Trophoblast cell (in vitro differentiated cells and primary cell): Measurements from ENCODE around the gene UVRAG.
A peak's percentile ranks its signal among the peaks of the same experiment; 100 is the strongest.
"Not testable (repeated sequence)": the region's sequence is repeated elsewhere in the genome, so short reads cannot be mapped to it uniquely, and the experiment has no call there.

ENCODE experiments used
- DNase-seq, 2 donors: peaks; one replicate each; pipeline ENCODE4 v3.0.0-alpha.2; 2016
- H2AFZ ChIP-seq: 2 replicates; pipeline ENCODE4 v1.6.1; 2013; ENCODE audit warnings: low read length, moderate library complexity, mild to moderate bottlenecking; ENCODE audit not compliant: insufficient read depth, poor library complexity
- H2AK5ac ChIP-seq: 2 replicates; pipeline ENCODE4 v1.6.1; 2013; ENCODE audit warnings: mild to moderate bottlenecking, low read length
- H2BK120ac ChIP-seq: 2 replicates; pipeline ENCODE4 v1.6.1; 2013; ENCODE audit warnings: low read length, mild to moderate bottlenecking, moderate library complexity; ENCODE audit not compliant: insufficient read depth, poor library complexity
- H2BK12ac ChIP-seq: 2 replicates; pipeline ENCODE4 v1.6.1; 2013; ENCODE audit warnings: mild to moderate bottlenecking, low read length, moderate library complexity
- H2BK5ac ChIP-seq: 2 replicates; pipeline ENCODE4 v1.6.1; 2013; ENCODE audit warnings: low read length, low read depth, moderate library complexity, mild to moderate bottlenecking; ENCODE audit not compliant: poor library complexity
- H3K14ac ChIP-seq: 2 replicates; pipeline ENCODE4 v1.6.1; 2013; ENCODE audit warnings: mild to moderate bottlenecking, low read length
- H3K18ac ChIP-seq: 2 replicates; pipeline ENCODE4 v1.6.1; 2013; ENCODE audit warnings: mild to moderate bottlenecking, low read length
- H3K23ac ChIP-seq: 2 replicates; pipeline ENCODE4 v1.6.1; 2013; ENCODE audit warnings: low read length
- H3K27ac ChIP-seq: 2 replicates; pipeline ENCODE4 v1.5.1; 2013; ENCODE audit warnings: low read depth, mild to moderate bottlenecking, inconsistent platforms, low read length, moderate library complexity
- H3K27me3 ChIP-seq: 2 replicates; pipeline ENCODE4 v1.6.1; 2013; ENCODE audit warnings: inconsistent platforms, mild to moderate bottlenecking, low read length, moderate library complexity; ENCODE audit not compliant: insufficient read depth
- H3K36me3 ChIP-seq, 2 experiments: 1 replicate in 1 of 2; 2 replicates in 1 of 2; pipeline ENCODE4 v1.6.1; 2013; ENCODE audit warnings: low read length in 2 of 2, mild to moderate bottlenecking in 2 of 2, moderate library complexity in 1 of 2; ENCODE audit not compliant: insufficient read depth in 2 of 2, control insufficient read depth in 1 of 2
- H3K4ac ChIP-seq: 2 replicates; pipeline ENCODE4 v1.6.1; 2013; ENCODE audit warnings: low read depth, mild to moderate bottlenecking, low read length, moderate library complexity
- H3K4me1 ChIP-seq, 2 experiments: 1 replicate in 1 of 2; 2 replicates in 1 of 2; pipeline ENCODE4 v1.6.1; 2013; ENCODE audit warnings: low read length in 2 of 2, mild to moderate bottlenecking in 2 of 2, moderate library complexity in 1 of 2; ENCODE audit not compliant: insufficient read depth in 2 of 2, control insufficient read depth in 1 of 2
- H3K4me2 ChIP-seq: 2 replicates; pipeline ENCODE4 v1.6.1; 2013; ENCODE audit warnings: inconsistent platforms, mild to moderate bottlenecking, low read length, moderate library complexity
- H3K4me3 ChIP-seq: 2 replicates; pipeline ENCODE4 v1.5.1; 2013; ENCODE audit warnings: mild to moderate bottlenecking, low read depth, low read length, inconsistent platforms
- H3K79me1 ChIP-seq: one replicate; pipeline ENCODE4 v1.6.1; 2013; ENCODE audit warnings: low read length
- H3K79me2 ChIP-seq: 2 replicates; pipeline ENCODE4 v1.6.1; 2013; ENCODE audit warnings: low read length, mild to moderate bottlenecking; ENCODE audit not compliant: control insufficient read depth, insufficient read depth, poor library complexity
- H3K9ac ChIP-seq: 2 replicates; pipeline ENCODE4 v1.6.1; 2013; ENCODE audit warnings: mild to moderate bottlenecking, low read length
- H3K9me3 ChIP-seq: 2 replicates; pipeline ENCODE4 v1.6.1; 2013; ENCODE audit warnings: low read depth, mild to moderate bottlenecking, control low read depth, inconsistent platforms, low read length; ENCODE audit not compliant: insufficient read depth
- H4K12ac ChIP-seq: 2 replicates; pipeline ENCODE4 v1.6.1; 2013; ENCODE audit warnings: low read depth, mild to moderate bottlenecking, low read length, moderate library complexity
- H4K8ac ChIP-seq: 2 replicates; pipeline ENCODE4 v1.6.1; 2013; ENCODE audit warnings: low read depth, mild to moderate bottlenecking, low read length, moderate library complexity
- H4K91ac ChIP-seq: one replicate; pipeline ENCODE4 v1.6.1; 2013; ENCODE audit warnings: low read depth, mild to moderate bottlenecking, low read length, moderate library complexity
- WGBS: extraction: QIAGEN DNeasy Blood & Tissue Kit; methylation state at CpG from one replicate; pipeline ENCODE4 v1.1.7; 2013; ENCODE audit warnings: missing lambda C conversion rate; ENCODE audit not compliant: insufficient read length, insufficient coverage; ENCODE audit errors: extremely low coverage; 5-methylcytosine and 5-hydroxymethylcytosine counted together

UVRAG gene

DNA sequence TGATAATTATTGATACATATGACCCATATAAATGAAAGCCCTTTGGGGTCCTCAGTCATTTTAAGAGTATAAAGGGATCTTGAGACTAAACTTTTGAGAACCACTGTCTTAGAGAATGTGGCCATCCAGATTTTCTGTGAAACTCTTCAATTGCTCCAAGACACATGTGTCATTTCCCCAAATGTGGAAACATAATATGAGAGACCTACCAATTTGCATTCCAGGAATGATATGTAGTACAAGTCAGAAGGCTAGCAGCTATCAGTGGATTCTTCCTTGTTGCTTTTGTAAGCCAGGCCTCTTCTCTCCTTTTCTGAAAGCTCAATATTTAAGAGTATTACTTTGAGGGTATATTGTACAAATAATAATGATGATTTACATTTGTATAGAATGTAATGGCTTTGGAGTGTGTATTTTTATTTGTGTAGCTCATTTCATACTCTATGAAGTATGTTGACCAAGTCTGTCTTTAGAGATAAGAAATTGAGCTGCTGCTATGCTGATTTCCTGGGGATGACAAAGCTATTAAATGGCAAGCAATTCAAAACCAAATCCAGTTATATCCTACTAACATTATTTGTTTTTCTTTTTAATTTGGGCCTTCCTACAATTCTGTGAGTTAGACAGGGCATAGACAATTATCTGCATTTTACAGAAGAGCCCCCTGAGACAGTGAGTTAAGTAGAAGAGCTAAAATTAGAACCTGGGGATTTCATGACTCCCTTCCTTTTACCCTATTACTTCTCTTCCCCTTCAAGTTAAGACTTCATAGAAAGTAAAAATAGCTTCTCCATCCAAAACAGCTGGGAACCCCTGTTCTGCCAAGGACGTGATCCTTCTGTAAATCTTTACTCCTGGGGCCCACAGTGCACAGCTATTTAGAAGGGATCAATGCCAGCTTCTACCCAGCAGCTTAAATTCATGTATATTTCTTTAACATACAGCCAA is 259.4 kb downstream of the UVRAG start:
- H2AFZ ChIP-seq, result no peak overlapping the region
- no peaks in the 10 kb centered on the region for H3K27me3 ChIP-seq
- H2BK120ac ChIP-seq, result no peak overlapping the region
- no peak overlapping the region for H3K4me3 ChIP-seq
- H3K4me2 ChIP-seq, result no peak overlapping the region
- no peak overlapping the region for H3K4ac ChIP-seq
- H2BK12ac ChIP-seq, result no peak overlapping the region
- no peak overlapping the region for H3K18ac ChIP-seq
- no peak overlapping the region for H4K12ac ChIP-seq
- no peaks in the 10 kb centered on the region for H3K79me1 ChIP-seq
- no peak overlapping the region for H2AK5ac ChIP-seq
- H3K14ac ChIP-seq, result no peak overlapping the region
- H2BK5ac ChIP-seq, result no peak overlapping the region
- no CpG with 5 or more reads among the region's 1 CpG for WGBS
- no peak overlapping the region for H4K91ac ChIP-seq
- no peak overlapping the region for H3K27ac ChIP-seq
- no peaks in the 10 kb centered on the region for H3K4me1 ChIP-seq
- no peaks in the 10 kb centered on the region for H3K9me3 ChIP-seq
- H3K9ac ChIP-seq, result no peak overlapping the region
- no peak overlapping the region for H3K23ac ChIP-seq
- H3K79me2 ChIP-seq, result no peaks in the 10 kb centered on the region
- peaks cover 0 to 2% of the 10 kb centered on the region in 2 experiments for H3K36me3 ChIP-seq
- DNase-seq, result peak in 1 of 2 donors; percentile 80
- H4K8ac ChIP-seq, result no peak overlapping the region

DNA sequence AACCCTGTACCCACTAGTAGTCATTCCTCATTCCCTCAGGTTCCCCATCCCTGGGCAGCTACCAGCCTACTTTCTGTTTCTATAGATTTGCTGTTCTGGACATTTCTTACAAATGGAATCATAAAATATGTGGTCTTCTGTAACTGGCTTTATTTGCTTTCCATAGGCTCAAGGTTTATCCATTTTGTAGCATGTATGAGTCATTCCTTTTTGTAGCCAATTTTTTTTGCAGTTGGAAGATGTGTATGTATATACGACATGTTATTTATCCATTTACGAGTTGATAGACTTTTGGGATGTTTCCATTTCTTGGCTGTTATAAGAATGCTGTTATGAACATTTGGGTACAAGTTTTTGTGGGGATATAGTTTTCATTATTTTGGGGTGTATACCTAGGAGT is 260.7 kb downstream of the UVRAG start:
- WGBS, result no CpG with 5 or more reads among the region's 2 CpGs

GRCh38 chr11:76076253-76076652 is 261.2 kb downstream of the UVRAG start:
- not testable (repeated sequence) for H2BK12ac ChIP-seq, H4K12ac ChIP-seq, H3K79me1 ChIP-seq, H2BK5ac ChIP-seq, DNase-seq, H3K9ac ChIP-seq, H3K23ac ChIP-seq, H3K4me2 ChIP-seq, H3K4me3 ChIP-seq, H4K8ac ChIP-seq, H3K79me2 ChIP-seq, H3K14ac ChIP-seq, H4K91ac ChIP-seq, H2AK5ac ChIP-seq, H3K4ac ChIP-seq, H3K4me1 ChIP-seq, H3K27me3 ChIP-seq, H2AFZ ChIP-seq, H2BK120ac ChIP-seq, H3K36me3 ChIP-seq, H3K9me3 ChIP-seq, H3K18ac ChIP-seq, H3K27ac ChIP-seq
- WGBS, result no CpG with 5 or more reads among the region's 4 CpGs

More for the DNA sequence above, 260.7 kb downstream of the UVRAG start:
- Histone ChIP-seq H2AFZ (no peak overlapping the region), H3K4me1 (no peaks in the 10 kb centered on the region), H3K9ac (no peak overlapping the region), H2AK5ac (no peak overlapping the region), H3K79me1 (no peaks in the 10 kb centered on the region), H2BK5ac (no peak overlapping the region), H3K9me3 (no peaks in the 10 kb centered on the region), H3K36me3 (peaks cover 0 to 2% of the 10 kb centered on the region in 2 experiments), H3K4me3 (no peak overlapping the region), H4K12ac (no peak overlapping the region), H3K79me2 (no peaks in the 10 kb centered on the region), H3K27me3 (no peaks in the 10 kb centered on the region), H3K4ac (no peak overlapping the region), H3K23ac (no peak overlapping the region), H3K18ac (no peak overlapping the region), H3K14ac (no peak overlapping the region), H3K4me2 (no peak overlapping the region), H2BK12ac (no peak overlapping the region), H3K27ac (no peak overlapping the region), H4K8ac (no peak overlapping the region), H4K91ac (no peak overlapping the region), H2BK120ac (no peak overlapping the region)
- no peak for DNase-seq

DNA sequence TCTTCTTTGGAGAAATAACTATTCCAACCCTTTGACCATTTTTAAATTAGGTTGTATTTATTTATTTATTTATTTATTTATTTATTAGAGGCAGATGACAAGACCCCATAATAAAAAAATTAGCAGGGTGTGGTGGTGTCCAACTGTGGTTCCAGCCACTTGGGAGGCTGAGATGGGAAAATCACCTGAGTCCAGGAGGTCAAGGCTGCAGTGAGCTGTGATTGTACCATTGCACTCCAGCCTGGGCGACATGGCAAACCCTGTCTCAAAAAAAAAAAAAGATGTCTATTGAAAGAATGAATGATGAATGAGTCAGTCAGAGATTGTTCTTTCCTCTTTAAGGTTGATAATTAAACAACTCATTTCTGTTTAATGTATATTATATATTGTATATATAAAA is 261.7 kb downstream of the UVRAG start:
- Histone ChIP-seq H3K79me1 (no peaks in the 10 kb centered on the region), H3K4me3 (no peak overlapping the region), H3K4me2 (no peak overlapping the region), H3K79me2 (no peaks in the 10 kb centered on the region), H3K18ac (no peak overlapping the region), H2BK12ac (no peak overlapping the region), H2AK5ac (no peak overlapping the region), H4K8ac (no peak overlapping the region), H3K14ac (no peak overlapping the region), H3K4ac (no peak overlapping the region), H2BK5ac (no peak overlapping the region), H3K27me3 (no peaks in the 10 kb centered on the region), H3K9me3 (no peaks in the 10 kb centered on the region), H3K4me1 (no peaks in the 10 kb centered on the region), H3K36me3 (peaks cover 0 to 2% of the 10 kb centered on the region in 2 experiments), H2BK120ac (no peak overlapping the region), H4K91ac (no peak overlapping the region), H3K27ac (no peak overlapping the region), H2AFZ (no peak overlapping the region), H4K12ac (no peak overlapping the region), H3K23ac (no peak overlapping the region), H3K9ac (no peak overlapping the region)
- DNase-seq, result no peak
- no CpG with 5 or more reads among the region's 1 CpG for WGBS
